IPS DF 19.7 (cell line): ENCODE results near the gene FOXN3.
A peak's percentile ranks its signal among the peaks of the same experiment; 100 is the strongest.

Experiments used
- DNase-seq: peaks from one replicate; pipeline ENCODE4 v3.0.0-alpha.2; 2013; ENCODE audit warnings: low read depth, low spot score

Gene FOXN3

DNA sequence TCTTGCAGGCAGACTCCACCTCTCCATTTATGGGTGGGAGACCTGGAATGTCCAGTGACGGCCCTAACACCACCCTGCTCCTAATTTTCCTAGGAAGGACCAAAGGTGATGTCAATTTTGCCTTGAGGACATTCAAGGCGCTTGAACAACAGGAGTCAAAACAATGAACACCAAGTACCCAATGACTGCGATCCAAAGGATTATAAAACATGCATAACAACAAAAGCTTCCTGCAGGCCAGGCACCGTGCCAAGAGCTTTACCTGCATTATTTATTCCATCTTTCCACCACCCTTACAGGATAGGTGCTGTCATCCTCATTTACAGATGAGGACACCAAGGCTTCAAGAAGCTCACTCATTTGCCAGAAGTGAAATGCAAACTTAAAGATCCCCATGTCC is 15.2 kb upstream of the FOXN3 start:
- no peak for DNase-seq

DNA sequence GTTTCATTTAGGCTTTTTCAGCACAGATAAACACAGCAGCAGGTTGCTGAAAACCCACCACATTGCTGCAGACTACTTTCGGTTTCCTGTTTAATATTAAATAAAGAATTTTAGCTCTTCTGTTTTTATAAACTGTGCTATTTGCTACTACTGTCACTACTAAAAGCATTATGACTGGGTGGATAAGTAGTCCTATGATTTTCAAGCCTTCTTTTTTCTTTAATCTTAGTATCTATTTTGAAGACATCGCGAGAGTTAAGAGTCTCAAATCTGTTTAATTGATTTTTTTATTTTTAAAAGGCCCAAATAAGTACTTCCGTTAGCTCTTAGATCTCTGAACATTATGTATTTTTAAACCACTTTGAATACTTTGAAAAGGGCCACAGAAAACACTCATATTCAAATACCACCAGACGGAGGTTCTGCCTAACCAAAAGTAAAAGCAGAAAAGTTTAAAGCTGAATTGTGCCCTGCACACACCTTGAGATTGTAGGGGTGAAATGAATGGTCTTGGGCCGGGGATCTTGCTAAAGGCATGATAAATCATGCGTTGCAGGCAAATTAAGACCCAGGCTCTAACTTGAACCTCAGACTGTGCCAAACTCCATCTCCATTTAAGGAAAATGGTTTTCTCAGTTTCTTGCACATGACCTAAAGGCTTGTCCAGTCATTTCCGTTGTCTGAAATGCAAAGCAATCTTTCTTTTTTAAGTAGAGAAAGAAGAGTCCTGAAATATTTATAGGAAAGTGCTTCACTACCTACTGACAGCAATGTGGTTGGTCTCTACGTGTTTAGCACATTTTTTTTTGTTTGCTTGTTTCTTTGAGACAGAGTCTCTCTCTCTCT is 13.6 kb upstream of the FOXN3 start:
- DNase-seq = no peak

DNA sequence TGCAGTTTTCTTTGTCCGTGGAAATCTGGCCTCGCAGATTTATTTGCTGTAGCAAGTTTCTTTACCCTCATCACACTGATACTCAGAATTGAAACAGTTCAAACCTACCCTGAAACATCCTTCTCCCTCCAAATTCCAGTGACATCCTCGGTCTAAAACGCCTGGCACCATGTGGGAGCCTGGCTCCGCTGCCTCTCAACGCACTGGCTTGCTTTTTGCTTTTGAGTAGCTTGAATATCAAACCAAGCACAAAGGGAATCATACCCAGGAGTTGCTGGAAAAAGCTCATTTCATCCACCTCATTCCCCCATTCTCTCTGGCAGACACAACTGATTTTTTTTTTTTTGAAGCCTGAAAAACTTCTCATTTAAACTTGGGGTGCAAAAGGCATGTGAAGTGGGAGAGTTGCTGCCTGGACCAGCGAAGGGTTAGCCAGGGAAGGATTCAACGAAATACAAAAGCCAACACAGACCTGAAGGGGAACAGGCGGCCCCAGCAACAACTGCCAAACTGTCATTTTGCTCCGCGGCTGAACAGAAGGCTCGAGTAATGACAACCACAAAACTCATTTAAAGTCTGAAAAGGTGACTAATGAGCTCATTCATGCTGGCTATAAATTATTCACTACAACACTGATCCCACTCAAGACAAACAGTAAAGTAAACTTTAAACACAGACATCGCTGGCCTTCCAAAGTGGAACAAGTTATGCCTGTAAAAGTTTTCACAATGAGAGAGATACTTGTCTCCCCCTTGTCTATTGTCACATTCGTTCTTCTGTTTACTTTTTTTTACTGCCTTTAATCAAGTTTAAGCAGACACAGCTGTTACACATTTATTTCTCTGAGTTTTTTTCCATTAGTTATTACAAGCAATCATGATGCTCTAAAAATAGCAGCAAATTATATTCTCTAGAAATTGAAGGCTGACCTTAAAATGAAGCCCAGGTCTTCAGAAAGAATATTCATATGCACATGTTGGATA is 12.5 kb upstream of the FOXN3 start:
- DNase-seq = no peak

DNA sequence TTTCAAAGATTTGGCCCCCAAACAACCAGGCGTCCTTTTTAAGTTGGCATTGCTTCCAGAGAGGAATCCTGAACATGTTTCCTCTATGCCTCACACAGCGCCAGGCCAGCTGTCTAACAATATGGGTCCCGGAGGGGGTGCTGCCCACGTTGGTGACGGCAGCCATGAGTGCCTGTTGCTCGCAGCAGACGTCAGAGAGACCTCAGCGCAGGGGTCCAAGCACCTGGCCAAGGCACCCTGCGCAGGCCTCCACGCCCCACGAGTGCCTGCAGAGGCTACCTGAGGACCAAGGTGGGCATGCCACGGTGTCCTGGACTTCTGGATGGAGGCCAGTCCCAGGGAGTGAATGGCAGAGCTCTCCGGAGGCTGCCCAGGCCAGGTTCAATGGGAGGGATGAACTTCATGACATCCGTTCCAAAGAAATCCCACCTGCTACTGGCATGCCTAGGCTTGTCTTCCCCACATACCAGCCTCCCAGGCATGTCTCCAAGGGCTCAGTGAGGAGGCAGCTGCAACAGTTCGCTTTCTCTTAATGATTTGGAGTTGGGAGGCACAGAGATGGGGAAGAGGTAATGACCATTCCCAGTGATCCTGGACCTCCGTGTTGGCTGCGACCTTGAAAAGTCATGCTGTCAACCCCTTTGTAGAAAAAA is 11.6 kb upstream of the FOXN3 start:
- no peak for DNase-seq

DNA sequence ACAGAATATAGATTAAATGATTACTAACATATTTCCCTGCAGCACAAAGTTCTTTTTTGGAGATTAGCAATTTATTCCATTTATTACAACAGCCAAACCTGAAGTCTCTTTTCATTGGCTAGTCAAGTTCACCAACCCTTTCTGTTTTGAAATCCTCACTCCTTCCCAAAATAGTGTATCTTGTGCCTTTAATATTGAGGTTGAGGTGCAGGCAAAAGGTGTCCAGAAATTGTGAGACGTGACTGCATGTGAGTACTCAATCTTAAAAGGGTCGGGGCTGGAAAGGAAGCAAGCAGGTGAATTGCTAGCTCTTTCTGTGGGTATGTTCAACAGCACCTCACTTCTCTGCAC is 11.1 kb upstream of the FOXN3 start:
- no peak for DNase-seq

DNA sequence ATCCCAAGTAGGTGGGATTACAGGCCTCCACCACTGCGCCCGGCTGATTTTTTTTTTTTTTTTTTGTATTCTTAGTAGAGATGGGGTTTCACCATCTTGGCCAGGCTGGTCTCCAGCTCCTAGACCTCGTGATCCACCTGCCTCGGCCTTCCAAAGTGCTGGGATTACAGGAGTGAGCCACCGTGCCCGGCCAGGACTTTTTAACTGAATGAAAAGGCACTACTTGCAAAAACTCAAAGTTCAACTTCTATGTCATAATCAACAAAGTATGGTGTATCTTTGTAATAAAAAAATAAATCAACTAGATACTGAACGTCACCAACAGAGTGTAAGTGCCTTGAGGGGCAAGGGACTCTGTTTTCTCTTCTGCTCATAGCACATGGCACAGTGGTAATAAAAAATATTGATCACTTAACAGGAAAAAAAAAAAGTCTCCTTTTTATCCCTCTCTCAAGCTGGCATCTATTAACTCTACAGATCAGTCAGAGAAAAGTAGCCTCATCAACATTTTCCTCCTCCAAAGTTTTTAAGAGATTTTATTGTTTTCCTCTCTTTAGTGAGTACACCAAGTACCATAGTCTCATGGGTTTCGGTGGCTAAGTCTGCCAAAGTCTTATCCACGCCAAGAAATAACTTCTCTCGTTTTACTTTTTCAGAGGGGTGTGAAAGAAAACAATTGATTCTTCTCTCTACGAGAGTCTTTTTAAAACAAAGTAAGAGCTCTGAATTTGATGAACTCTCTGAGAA is 10.6 kb upstream of the FOXN3 start:
- DNase-seq = no peak

DNA sequence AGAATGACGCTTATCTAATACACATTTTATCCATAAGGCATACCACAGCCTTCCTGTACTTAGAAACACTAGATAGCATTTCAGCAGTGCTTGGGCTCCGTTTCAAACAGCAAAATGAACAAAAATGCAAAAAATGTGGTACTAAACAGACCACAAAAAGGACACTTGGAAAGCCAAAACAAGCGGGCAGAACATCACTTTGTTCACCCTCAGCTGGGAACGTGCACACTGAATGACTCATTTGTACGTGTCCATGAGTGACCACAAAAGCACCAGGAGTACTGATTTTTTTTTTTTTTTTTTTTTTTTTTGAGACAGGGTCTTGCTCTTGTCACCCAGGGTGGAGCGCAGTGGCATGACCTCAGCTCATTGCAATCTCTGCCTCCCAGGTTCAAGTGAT is 8.9 kb upstream of the FOXN3 start:
- DNase-seq = no peak

DNA sequence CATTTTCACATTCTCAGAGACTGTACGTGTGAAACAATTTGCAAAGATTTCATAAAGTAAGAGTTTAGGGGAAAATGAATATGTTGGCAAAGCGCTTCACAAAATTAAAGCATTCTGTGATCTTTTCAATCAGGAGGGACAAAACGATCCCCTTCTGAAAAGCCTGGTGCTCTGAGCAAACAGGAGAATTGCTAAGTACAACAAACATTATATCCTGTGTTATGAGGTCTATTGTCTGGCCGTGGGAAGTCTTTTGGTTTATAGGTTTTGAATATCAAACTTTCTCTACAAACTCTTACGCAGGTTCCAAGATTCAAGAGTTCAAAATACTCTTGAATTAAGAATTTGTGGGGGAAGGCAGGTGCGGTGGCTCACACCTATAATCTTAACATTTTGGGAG is 7.2 kb upstream of the FOXN3 start:
- DNase-seq = no peak

DNA sequence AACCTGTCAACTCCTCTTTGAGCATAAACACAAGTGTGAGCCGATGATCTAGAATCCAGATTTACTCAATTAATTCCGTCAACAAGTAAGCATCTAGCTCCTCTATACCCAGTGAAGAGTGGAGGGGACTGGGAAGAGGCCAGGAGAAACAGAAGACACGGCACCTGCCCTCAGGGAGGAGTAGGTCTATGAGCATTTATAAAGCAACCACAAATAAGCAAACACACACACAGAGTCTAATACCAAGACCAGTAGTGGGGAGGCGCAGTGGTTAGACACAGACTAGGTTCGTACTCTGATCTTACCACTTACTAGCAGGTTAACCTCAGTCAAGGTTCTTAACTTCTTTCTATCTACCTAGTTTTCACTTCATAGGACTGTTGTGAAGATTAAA is 5.9 kb upstream of the FOXN3 start:
- DNase-seq = no peak

DNA sequence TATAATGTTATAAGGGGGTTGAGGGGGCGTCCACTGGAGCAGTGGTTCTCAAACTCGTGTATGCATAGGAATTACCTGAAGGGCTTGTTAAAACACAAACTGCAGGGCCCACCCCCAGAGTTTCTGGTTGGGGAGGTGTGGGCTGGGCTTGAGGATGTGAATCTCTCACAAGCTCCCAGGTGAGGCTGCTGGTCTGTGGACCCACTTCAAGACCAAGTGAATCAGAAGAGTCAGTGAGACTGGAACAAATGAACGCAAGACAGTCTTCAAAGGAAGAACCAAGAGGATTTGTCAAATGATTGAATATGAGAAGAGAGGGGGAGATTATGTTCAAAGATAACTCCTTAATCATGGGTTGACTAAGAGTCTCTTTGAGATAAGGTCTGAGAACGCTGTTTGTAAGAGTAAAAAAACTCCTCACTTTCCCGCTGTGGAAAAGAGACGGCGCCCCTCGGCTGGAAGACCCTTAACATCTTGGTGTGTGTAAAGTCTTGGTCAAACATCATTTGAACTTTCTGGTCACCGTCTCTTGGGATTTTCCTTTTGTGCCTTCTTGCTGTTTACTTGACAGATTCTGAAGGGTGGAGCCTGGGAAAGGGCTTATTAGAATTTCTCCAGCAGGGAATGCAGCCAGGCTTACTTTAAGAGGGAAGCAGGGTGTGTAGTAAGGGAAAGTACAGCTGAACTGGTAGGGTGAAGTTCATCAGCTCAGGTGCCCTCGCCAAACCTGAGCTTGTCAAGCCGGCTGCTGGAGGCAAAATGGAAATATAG is 5.3 kb upstream of the FOXN3 start:
- no peak for DNase-seq

DNA sequence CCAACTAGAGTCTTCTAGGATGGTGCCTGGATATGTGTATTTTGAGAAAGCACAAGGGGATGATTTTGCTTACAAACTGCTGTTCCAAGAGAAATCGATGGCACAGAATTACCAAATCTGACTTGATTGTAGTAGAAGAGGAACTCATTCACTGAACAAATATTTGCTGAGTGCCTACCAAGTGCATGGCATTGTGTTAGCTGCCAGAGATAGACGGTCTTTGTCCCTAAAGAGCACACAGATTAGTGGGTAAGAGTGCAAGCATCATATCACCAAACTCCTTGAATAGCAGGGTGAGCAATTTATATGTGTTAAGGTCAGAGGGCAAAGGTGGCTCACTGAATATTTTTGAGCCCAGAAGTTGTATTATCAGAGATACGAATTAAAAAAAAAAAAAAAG is 3.5 kb upstream of the FOXN3 start:
- no peak for DNase-seq

DNA sequence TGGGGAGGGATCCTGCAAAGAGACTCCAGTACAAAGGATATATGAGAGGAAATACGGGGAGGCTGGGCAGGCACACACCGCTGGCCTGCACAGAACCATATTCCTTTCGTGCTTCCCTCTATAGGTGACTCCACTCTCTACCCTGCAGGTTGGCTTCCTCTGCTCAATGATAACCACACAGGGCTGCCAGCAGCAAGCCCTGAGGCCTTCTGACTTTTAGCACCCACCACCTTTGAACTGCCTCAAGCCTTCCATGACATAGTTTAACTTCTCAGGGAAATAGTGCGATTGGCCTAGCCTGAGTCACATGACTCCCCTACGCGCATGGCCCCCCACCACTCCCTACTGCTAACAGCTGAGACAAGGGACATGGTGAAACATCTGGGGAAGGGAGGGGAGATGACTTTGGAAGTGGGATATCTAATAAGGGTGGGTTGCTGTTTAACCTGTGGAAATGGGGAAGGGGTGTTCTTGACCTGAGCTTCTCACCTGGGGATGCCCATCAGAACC is 3.0 kb upstream of the FOXN3 start:
- DNase-seq = no peak

DNA sequence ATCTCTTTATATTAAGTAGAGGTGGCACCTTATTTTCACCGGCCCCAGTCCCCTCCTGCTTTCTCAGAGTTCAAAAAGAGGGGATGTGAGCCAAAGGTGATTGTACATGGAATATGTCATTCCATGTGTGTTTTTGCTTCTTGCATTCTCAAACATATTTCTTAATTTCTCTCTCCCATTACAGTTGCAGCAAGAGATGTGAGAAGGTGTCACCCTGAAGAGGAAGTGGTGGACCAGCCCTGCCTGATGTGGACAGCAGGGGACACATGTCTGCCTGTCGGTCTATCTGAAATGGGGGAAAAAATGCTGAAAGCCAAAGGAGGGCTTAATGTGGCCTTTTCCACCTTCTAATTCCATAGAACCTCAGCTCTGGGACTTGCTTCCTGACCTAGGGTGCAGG is 1.9 kb upstream of the FOXN3 start:
- DNase-seq = no peak

DNA sequence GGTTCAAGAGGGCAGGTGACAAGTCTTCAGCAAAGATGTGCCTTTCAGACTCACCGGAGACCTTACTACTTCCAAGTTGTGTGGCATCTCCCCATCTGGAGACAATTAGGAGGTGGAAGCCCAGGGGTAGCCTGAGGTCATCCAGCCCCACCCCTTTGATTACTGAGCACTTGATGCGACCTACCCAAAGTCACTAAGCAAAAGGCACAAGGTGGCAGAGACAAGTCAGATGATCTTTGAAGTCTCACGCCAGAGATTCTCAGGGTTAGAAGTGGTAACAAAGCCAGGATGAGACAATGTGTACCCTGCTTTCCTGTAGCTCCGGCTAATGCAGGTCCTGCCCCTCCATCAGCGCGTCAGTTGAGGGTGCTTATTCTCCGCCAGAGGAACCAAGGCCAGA is 1.4 kb upstream of the FOXN3 start:
- DNase-seq = no peak

DNA sequence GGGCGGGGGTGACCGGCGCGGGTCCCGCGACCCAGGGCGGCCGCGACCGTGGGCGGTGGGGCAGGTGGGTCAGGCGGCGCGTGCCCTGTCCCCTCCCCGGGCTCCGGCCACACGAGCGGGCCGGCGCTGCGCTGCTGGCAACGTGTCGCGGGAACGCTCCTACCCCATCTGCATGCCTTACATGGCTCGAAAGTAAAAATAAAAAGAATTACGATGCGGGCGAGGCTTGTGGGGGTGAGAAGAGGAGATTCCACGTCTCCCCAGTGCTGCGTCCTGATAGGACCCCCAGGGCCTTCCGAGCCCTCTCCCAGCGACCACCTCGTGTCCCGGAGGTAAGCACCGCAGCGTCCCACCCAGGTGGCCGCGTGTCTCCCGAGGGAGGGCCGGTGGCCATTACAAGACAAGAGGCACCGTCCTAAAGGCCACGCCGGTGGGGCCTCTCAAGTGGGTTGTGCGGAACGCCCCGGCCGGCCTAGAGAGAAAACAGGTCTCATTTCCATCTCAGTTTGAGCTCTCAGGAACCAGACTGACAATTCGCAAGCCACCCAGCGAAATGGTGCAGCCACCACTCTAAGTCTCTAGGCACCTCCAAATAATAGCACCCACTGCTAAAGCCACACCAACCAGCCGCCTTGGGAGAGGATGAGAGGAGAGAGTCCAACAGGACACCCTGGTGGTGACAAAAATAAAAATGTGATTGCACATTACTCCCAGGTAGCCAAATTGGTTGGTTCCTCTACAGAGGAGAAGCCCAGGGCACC is 612 bp upstream of the FOXN3 start:
- DNase-seq = no peak

DNA sequence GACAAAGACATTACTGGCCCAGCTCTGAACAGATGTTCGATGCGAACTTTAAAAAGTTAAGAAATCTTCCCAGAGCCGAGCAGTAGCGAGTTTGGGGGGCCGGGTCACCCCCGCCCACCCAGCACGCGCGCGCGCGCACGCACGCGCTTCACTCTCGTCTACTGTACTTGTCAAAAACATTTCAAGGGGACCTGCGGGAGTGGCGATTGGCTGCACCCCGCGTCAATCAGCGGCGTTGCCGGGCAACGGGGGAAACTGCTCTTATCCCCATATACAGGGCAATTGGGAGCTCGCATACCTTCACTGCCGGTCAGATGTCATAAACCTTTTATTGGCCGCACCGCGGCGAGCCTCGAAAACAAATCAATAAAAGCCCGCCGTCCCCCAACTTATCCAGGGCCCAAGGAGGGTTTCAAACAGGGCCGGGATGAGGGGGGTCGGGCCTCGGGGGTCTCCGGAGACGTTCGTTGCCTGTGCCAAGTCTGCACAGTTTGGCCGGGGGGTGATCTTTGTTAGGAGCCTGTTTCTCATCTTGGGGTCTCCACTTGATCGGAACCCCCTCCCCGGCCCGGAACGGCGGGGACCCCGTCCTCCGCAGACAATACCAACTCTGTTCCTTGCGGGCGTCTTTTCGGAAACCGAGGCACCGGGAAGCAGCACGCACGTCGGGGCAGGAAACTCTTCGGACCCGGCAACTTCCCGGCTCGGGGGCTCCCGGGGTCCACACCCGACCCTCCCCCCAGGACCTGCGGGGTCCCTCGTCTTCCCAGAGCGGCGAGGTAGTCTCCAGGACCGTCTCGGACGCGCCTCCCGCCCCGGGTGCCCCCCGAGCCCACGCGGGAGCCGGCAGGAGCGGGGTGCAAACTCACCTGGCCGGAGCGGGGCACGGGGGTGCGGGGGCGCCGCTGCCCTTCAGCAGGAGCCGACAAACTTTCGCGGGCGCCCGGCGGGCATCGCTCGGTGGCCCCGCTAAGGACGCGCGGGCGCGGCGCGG is 734 bp downstream of the FOXN3 start:
- DNase-seq = peak; percentile 93

DNA sequence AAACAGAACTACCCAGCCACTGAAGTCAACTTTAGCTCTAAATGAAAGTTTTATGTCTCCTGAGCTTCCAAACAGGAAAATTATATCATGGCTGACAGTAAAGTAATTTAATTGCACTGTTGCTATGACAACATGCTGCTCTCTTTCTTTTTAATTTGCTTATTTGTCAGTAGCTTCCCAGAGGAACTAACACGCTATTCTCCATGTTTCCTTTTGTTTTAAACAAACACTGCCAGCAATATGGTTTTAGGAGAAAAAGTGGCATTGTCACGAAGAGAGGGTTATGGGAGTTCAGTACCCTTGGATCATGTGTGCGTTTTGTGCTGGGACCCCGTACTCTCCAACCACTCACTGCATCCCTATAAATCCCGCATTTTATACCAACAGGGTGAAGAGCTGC is 1.9 kb downstream of the FOXN3 start:
- DNase-seq = no peak

DNA sequence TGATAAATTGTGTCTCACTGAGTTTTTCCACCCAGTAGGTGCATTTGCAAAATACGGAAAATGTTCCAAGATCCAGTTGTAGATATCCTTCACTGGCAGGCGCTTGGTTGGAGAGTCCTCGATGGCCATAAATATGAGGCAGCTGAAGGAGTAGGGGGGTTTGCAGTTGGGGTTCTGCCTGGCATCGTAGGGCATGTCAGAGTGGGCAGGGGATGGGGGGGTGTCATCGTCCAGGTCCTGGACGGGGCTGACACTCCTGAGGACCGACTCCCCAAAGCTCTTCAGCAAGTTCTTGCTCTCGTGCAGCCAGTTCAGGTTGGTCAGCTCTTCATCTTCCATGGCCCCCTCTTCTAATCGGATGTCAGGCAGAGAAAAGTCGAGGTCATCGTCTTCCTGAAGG is 5.1 kb downstream of the FOXN3 start:
- no peak for DNase-seq

DNA sequence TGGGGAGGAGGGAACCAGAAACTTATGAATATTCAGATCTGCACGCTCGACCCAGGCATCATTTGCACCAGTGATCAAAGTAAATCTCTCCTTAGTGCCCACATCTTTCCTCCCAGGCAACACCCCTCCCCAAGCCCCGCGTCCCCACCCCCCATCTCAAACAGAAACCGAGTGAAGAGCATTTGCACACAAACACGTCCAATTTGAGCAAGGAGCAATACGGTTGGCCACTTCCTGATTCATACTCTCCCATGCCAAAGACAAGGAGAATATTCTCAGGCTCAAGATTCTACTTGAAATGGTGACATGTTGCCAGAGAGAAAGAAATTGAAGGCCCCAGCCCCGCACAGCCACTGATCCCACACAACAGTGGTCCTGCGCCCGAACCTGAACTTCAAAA is 7.1 kb downstream of the FOXN3 start:
- no peak for DNase-seq
